Lung microvascular endothelial cell (primary cell): ENCODE results near the gene ELOVL6. TPM values are rescaled to one million over a fixed set of nuclear protein-coding genes. Genes with fewer than 3 reads are reported as not detected.

Source experiments
- DNase-seq, 2 donors: peaks; one replicate each; pipeline versions ENCODE4 v3.0.0 to v3.0.0-alpha.2; 2010; ENCODE audit warnings: low read depth in 2 of 2
- total RNA-seq: library from RNA; depleted of rRNA; stranded (reverse); fragments of >200 nt; gene quantifications from 2 replicates; pipeline ENCODE4 v1.2.1, GENCODE V29; 2014

The ELOVL6 gene
- total RNA-seq, 1 donor from 2014 or later = 0.99 TPM

GRCh38 chr4:110033355-110034025 is 164.9 kb downstream of the ELOVL6 start:
- DNase-seq = no peak

GRCh38 chr4:110032603-110033002 is 165.8 kb downstream of the ELOVL6 start:
- no peak for DNase-seq

GRCh38 chr4:110025718-110026117 is 172.7 kb downstream of the ELOVL6 start:
- DNase-seq = no peak

GRCh38 chr4:110025056-110025455 is 173.4 kb downstream of the ELOVL6 start:
- no peak for DNase-seq

- DNase-seq = no peak
Measured at GRCh38 chr4:110022457-110022856, 176.0 kb downstream of the ELOVL6 start.

- DNase-seq = no peak
Measured at GRCh38 chr4:110020646-110021443, 177.6 kb downstream of the ELOVL6 start.

- DNase-seq = no peak
Measured at GRCh38 chr4:110020139-110020538, 178.3 kb downstream of the ELOVL6 start.

GRCh38 chr4:110019153-110019552 is 179.3 kb downstream of the ELOVL6 start:
- no peak for DNase-seq

GRCh38 chr4:110014233-110014632 is 184.2 kb downstream of the ELOVL6 start:
- no peak for DNase-seq

GRCh38 chr4:110012917-110013316 is 185.5 kb downstream of the ELOVL6 start:
- no peak for DNase-seq

- DNase-seq = no peak
Measured at GRCh38 chr4:110010797-110011196, 187.6 kb downstream of the ELOVL6 start.

- DNase-seq = no peak
Measured at GRCh38 chr4:110009550-110009949, 188.9 kb downstream of the ELOVL6 start.

- DNase-seq = no peak
Measured at GRCh38 chr4:110008540-110008939, 189.9 kb downstream of the ELOVL6 start.

- DNase-seq = no peak
Measured at GRCh38 chr4:110007217-110007616, 191.2 kb downstream of the ELOVL6 start.

- peak; percentile 73 to 75 for DNase-seq
Measured at GRCh38 chr4:110005461-110006056, 192.9 kb downstream of the ELOVL6 start.

GRCh38 chr4:110004556-110004955 is 193.9 kb downstream of the ELOVL6 start:
- no peak for DNase-seq

GRCh38 chr4:110003401-110004187 is 194.8 kb downstream of the ELOVL6 start:
- no peak for DNase-seq

GRCh38 chr4:110002326-110002725 is 196.1 kb downstream of the ELOVL6 start:
- DNase-seq = no peak

- no peak for DNase-seq
Measured at GRCh38 chr4:109999585-109999912, 198.9 kb downstream of the ELOVL6 start.

GRCh38 chr4:109998867-109999584 is 199.4 kb downstream of the ELOVL6 start:
- DNase-seq = peak; percentile 62 to 79

- no peak for DNase-seq
Measured at GRCh38 chr4:109996526-109996925, 201.9 kb downstream of the ELOVL6 start.
